ENCODE measurements around the gene DPP3. TPM values are rescaled to one million over a fixed set of nuclear protein-coding genes. Genes with fewer than 3 reads are reported as not detected.

The DPP3 gene
- total RNA-seq, 2 experiments from 2014 or later, result 47.2 to 53.4 TPM

- intact Hi-C loops (cut with micrococcal nuclease; ENCODE audit: unreplicated experiment), result no loop called here
- H3K4me2 ChIP-seq (ENCODE audit: low read length), result no peak overlapping the region
- H3K9me2 ChIP-seq (ENCODE audit: insufficient read depth, low read length), result no peaks in the 10 kb centered on the region
- peaks cover 3% of the 10 kb centered on the region for H3K36me3 ChIP-seq (ENCODE audit: insufficient read depth, low read length)
- H3K4me3 ChIP-seq (ENCODE audit: low read depth, low read length, poor library complexity, severe bottlenecking), result no peak overlapping the region
- H3K27ac ChIP-seq (ENCODE audit: low read depth, low read length, poor library complexity, severe bottlenecking), result no peak overlapping the region
- H3K9me3 ChIP-seq (ENCODE audit: low read length), result no peaks in the 10 kb centered on the region
- CTCF ChIA-PET (ENCODE audit: unreplicated experiment), result interaction anchor here (1.4 kb wide), 1 partner anchor 39 kb away, joined by 3 read pairs; the partner anchor contains the start of gene MRPL11
- DNase-seq (ENCODE audit: low spot score), result no peak
- no peaks in the 10 kb centered on the region for H4K20me1 ChIP-seq (ENCODE audit: insufficient read depth, low read length)
- H2AFZ ChIP-seq (ENCODE audit: low read length), result no peak overlapping the region
- POLR2A ChIA-PET, result no interaction called here
- H3K4me1 ChIP-seq (ENCODE audit: insufficient read depth, low read length, poor library complexity, severe bottlenecking), result peaks cover 11% of the 10 kb centered on the region
- H3K79me2 ChIP-seq (ENCODE audit: insufficient read depth, low read depth, low read length), result peaks cover 5% of the 10 kb centered on the region; the same call in 1 of the 2 replicates
- no TSS peak for BruUV-seq (replicated peaks)
- TF ChIP-seq CTCF (conservative IDR thresholded peaks at IDR 0.05; ENCODE audit: low read length), result no peak
- TF ChIP-seq EZH2phosphoT487 (IDR thresholded peaks at IDR 0.05; ENCODE audit: borderline replicate concordance, low read depth, low read length), result no peak
These were observed 2.7 kb upstream of the DPP3 start for GRCh38 chr11:66477263-66478201.

- Histone ChIP-seq H3K4me2 (ENCODE audit: low read length) (peak overlapping the region; percentile 97), H2AFZ (ENCODE audit: low read length) (no peak overlapping the region), H4K20me1 (ENCODE audit: insufficient read depth, low read length) (no peaks in the 10 kb centered on the region), H3K27ac (ENCODE audit: low read depth, low read length, poor library complexity, severe bottlenecking) (peak overlapping the region; percentile 47), H3K79me2 (ENCODE audit: insufficient read depth, low read depth, low read length) (peaks cover 5% of the 10 kb centered on the region; the same call in 1 of the 2 replicates), H3K36me3 (ENCODE audit: insufficient read depth, low read length) (peaks cover 14% of the 10 kb centered on the region), H3K4me1 (ENCODE audit: insufficient read depth, low read length, poor library complexity, severe bottlenecking) (peaks cover 11% of the 10 kb centered on the region), H3K9me3 (ENCODE audit: low read length) (no peaks in the 10 kb centered on the region), H3K4me3 (ENCODE audit: low read depth, low read length, poor library complexity, severe bottlenecking) (peak overlapping the region; percentile 89), H3K9me2 (ENCODE audit: insufficient read depth, low read length) (no peaks in the 10 kb centered on the region)
- intact Hi-C loops (cut with micrococcal nuclease; ENCODE audit: unreplicated experiment), result loop anchor here (1.0 kb wide), 2 partner anchors 40 to 71 kb away; no protein-coding TSS in a partner anchor
- POLR2A ChIA-PET, result no interaction called here
- CTCF ChIA-PET (ENCODE audit: unreplicated experiment), result interaction anchor here (0.5 to 1.4 kb wide), 2 partner anchors 40 to 70 kb away, joined by 3 read pairs; partner anchors contain the start of gene MRPL11
- DNase-seq (ENCODE audit: low spot score), result peak; percentile 71
- TF ChIP-seq CTCF (conservative IDR thresholded peaks at IDR 0.05; ENCODE audit: low read length) (peak; percentile 99), EZH2phosphoT487 (IDR thresholded peaks at IDR 0.05; ENCODE audit: borderline replicate concordance, low read depth, low read length) (no peak)
- BruUV-seq (replicated peaks), result no TSS peak
These were observed 1.4 kb upstream of the DPP3 start for GRCh38 chr11:66478729-66479393.
